PC-3 (cell line): ENCODE data around the gene RABGAP1. TPM values are rescaled to one million over a fixed set of nuclear protein-coding genes. Genes with fewer than 3 reads are reported as not detected.

ENCODE experiments used
- ATAC-seq: fragments of 200-7000 bp; cut with Tn5 transposase; 2 replicates; pipeline ENCODE4 v1.9.1; 2020; ENCODE audit warnings: mild to moderate bottlenecking, moderate library complexity
- BruUV-seq: library from RNA; stranded (reverse); fragments of 400-500 nt; replicated peaks from 2 replicates; lab custom pipeline; 2021; lab: Mats Ljungman, UMichigan
- CTCF ChIA-PET: fragments of 300-600 bp; sonication (Branson Sonifier 250); formaldehyde crosslinking; loops from one replicate; lab custom pipeline; 2022; ENCODE audit warnings: antibody characterized with exemption; lab: Charles Lee
- POLR2A ChIA-PET: fragments of 300-600 bp; sonication (Branson Sonifier 250); formaldehyde crosslinking; loops from one replicate; lab custom pipeline; 2022; ENCODE audit warnings: antibody characterized with exemption; ENCODE audit not compliant: unreplicated experiment; lab: Charles Lee
- DNase-seq: peaks from one replicate; pipeline ENCODE4 v3.0.0-alpha.2; 2015
- H2AFZ ChIP-seq: fragments of 300-600 bp; sonication (generic); 2 replicates; pipeline ENCODE4 v1.6.0; 2016; ENCODE audit warnings: antibody characterized with exemption, low read length
- H3F3A ChIP-seq: fragments of 300-600 bp; sonication (generic); one replicate; pipeline ENCODE4 v1.6.0; 2017; ENCODE audit warnings: antibody characterized with exemption, low read length, control low read depth, mild to moderate bottlenecking; ENCODE audit not compliant: unreplicated experiment
- H3K27ac ChIP-seq: fragments of 300-600 bp; sonication (generic); 2 replicates; pipeline ENCODE4 v1.5.1; 2016; ENCODE audit warnings: mild to moderate bottlenecking, low read length
- H3K27me3 ChIP-seq: fragments of 300-600 bp; sonication (generic); 2 replicates; pipeline ENCODE4 v1.6.1; 2016; ENCODE audit warnings: low read length, mixed read lengths
- H3K36me3 ChIP-seq: fragments of 300-600 bp; sonication (generic); 2 replicates; pipeline ENCODE4 v1.6.1; 2016; ENCODE audit warnings: low read depth, mixed run types, low read length, mixed read lengths
- H3K4me1 ChIP-seq: fragments of 300-600 bp; sonication (generic); 2 replicates; pipeline ENCODE4 v1.5.1; 2016; ENCODE audit warnings: low read length; ENCODE audit not compliant: insufficient read depth
- H3K4me2 ChIP-seq: fragments of 300-600 bp; sonication (generic); 2 replicates; pipeline ENCODE4 v1.6.0; 2016; ENCODE audit warnings: low read length
- H3K4me3 ChIP-seq: fragments of 300-600 bp; sonication (generic); 2 replicates; pipeline ENCODE4 v1.5.1; 2016; ENCODE audit warnings: mild to moderate bottlenecking, low read length, mixed read lengths
- H3K79me2 ChIP-seq: fragments of 300-600 bp; sonication (generic); 2 replicates; pipeline ENCODE4 v1.6.1; 2017; ENCODE audit warnings: low read length, mixed read lengths
- H3K9ac ChIP-seq: fragments of 300-600 bp; sonication (generic); 2 replicates; pipeline ENCODE4 v1.6.0; 2016; ENCODE audit warnings: mild to moderate bottlenecking, low read length
- H3K9me2 ChIP-seq: fragments of 300-600 bp; sonication (generic); replicated peaks from 2 replicates; pipeline ENCODE4 v1.6.1; 2016; ENCODE audit warnings: mixed run types, low read length, mixed read lengths
- H3K9me3 ChIP-seq: fragments of 300-600 bp; sonication (generic); 2 replicates; pipeline ENCODE4 v1.6.1; 2016; ENCODE audit warnings: low read length, mixed read lengths
- H4K20me1 ChIP-seq: fragments of 300-600 bp; sonication (generic); 2 replicates; pipeline ENCODE4 v1.6.1; 2016; ENCODE audit warnings: low read length, mixed read lengths
- CTCF ChIP-seq: fragments of 300-600 bp; sonication (generic); conservative IDR thresholded peaks from 2 replicates; pipeline ENCODE4 v1.5.1; 2017; ENCODE audit warnings: antibody characterized with exemption, low read depth, mild to moderate bottlenecking, low read length
- EZH2 ChIP-seq: fragments of 300-600 bp; sonication (generic); IDR thresholded peaks from one replicate; pipeline ENCODE4 v1.6.1; 2017; ENCODE audit warnings: antibody characterized with exemption, mild to moderate bottlenecking, low read length; ENCODE audit not compliant: unreplicated experiment
- EZH2phosphoT487 ChIP-seq: fragments of 300-600 bp; sonication (generic); IDR thresholded peaks from 2 replicates; pipeline ENCODE4 v1.6.1; 2018; ENCODE audit warnings: mild to moderate bottlenecking, antibody characterized with exemption, low read length, borderline replicate concordance
- intact Hi-C: fragments of 100-400 bp; cut with micrococcal nuclease; formaldehyde crosslinking; loops from 2 replicates; pipeline ENCODE4 v1.9.0; 2023
- total RNA-seq: library from RNA; depleted of rRNA; stranded (reverse); fragments of >200 nt; gene quantifications from 2 replicates; pipeline ENCODE4 v1.2.3, GENCODE V29; 2014

RABGAP1 gene
- total RNA-seq, 1 experiment from 2014 or later, result 16.5 TPM

- ATAC-seq (no peak), DNase-seq (no peak)
- Histone ChIP-seq H3K9me2 (no peaks in the 10 kb centered on the region), H3K79me2 (no peaks in the 10 kb centered on the region), H3F3A (no peaks in the 10 kb centered on the region), H3K27me3 (no peaks in the 10 kb centered on the region), H3K36me3 (peaks cover 3% of the 10 kb centered on the region; the same call in 1 of the 2 replicates), H3K4me3 (no peak overlapping the region), H4K20me1 (no peaks in the 10 kb centered on the region), H3K4me1 (no peaks in the 10 kb centered on the region), H3K9ac (no peak overlapping the region), H2AFZ (no peak overlapping the region), H3K9me3 (no peaks in the 10 kb centered on the region), H3K27ac (no peak overlapping the region), H3K4me2 (no peak overlapping the region)
- BruUV-seq, result no TSS peak
- ChIA-PET POLR2A (no interaction called here), CTCF (interaction anchor here (0.6 kb wide), 1 partner anchor 36 kb away, joined by 4 read pairs; no protein-coding TSS in a partner anchor)
- intact Hi-C loops, result no loop called here
- no peak for TF ChIP-seq EZH2
- TF ChIP-seq EZH2phosphoT487, result no peak
- no peak for TF ChIP-seq CTCF
Measured at GRCh38 chr9:123027517-123027916, 86.7 kb downstream of the RABGAP1 start.

GRCh38 chr9:123028136-123028535 lies 87.3 kb downstream of the RABGAP1 start:
- no peaks in the 10 kb centered on the region; the same call in 1 of the 2 replicates for H3K36me3 ChIP-seq
- BruUV-seq, result no TSS peak
- TF ChIP-seq EZH2phosphoT487, result no peak
- no peak for TF ChIP-seq EZH2
- TF ChIP-seq CTCF, result no peak
- H3K4me3 ChIP-seq, result no peak overlapping the region
- DNase-seq (no peak), ATAC-seq (no peak)
- intact Hi-C loops, result no loop called here
- H2AFZ ChIP-seq, result no peak overlapping the region
- H3K9me2 ChIP-seq, result no peaks in the 10 kb centered on the region
- ChIA-PET POLR2A (no interaction called here), CTCF (no interaction called here)
- no peaks in the 10 kb centered on the region for H4K20me1 ChIP-seq
- no peaks in the 10 kb centered on the region for H3F3A ChIP-seq
- no peaks in the 10 kb centered on the region for H3K9me3 ChIP-seq
- no peak overlapping the region for H3K27ac ChIP-seq
- H3K79me2 ChIP-seq, result no peaks in the 10 kb centered on the region
- no peak overlapping the region for H3K4me2 ChIP-seq
- no peaks in the 10 kb centered on the region for H3K4me1 ChIP-seq
- no peaks in the 10 kb centered on the region for H3K27me3 ChIP-seq
- H3K9ac ChIP-seq, result no peak overlapping the region

GRCh38 chr9:123028973-123029372 lies 88.2 kb downstream of the RABGAP1 start:
- Histone ChIP-seq H2AFZ (no peak overlapping the region), H3K27me3 (no peaks in the 10 kb centered on the region), H3K4me2 (no peak overlapping the region), H3K4me3 (no peak overlapping the region), H3K79me2 (no peaks in the 10 kb centered on the region), H4K20me1 (no peaks in the 10 kb centered on the region), H3K9me3 (no peaks in the 10 kb centered on the region), H3K9me2 (no peaks in the 10 kb centered on the region), H3K4me1 (no peaks in the 10 kb centered on the region), H3K9ac (no peak overlapping the region), H3K36me3 (no peaks in the 10 kb centered on the region; the same call in 1 of the 2 replicates), H3K27ac (no peak overlapping the region), H3F3A (no peaks in the 10 kb centered on the region)
- POLR2A ChIA-PET, result no interaction called here
- DNase-seq (no peak), ATAC-seq (no peak)
- CTCF ChIA-PET, result no interaction called here
- no TSS peak for BruUV-seq
- intact Hi-C loops, result no loop called here
- no peak for TF ChIP-seq EZH2phosphoT487
- TF ChIP-seq EZH2, result no peak
- no peak for TF ChIP-seq CTCF
